ENCODE data around the gene IMP4. TPM values are rescaled to one million over a fixed set of nuclear protein-coding genes. Genes with fewer than 3 reads are reported as not detected.

Gene IMP4
- polyA plus RNA-seq, 3 donors = 57.6 to 81.2 (median 58.5) TPM

- H3K4me2 ChIP-seq (replicated peaks; ENCODE audit: extremely low read depth, low read length, poor library complexity, severe bottlenecking) = no peak overlapping the region
These were observed 28.3 kb upstream of the IMP4 start for GRCh38 chr2:130314377-130314776.

GRCh38 chr2:130316596-130316995, 26.1 kb upstream of the IMP4 start:
- Histone ChIP-seq H3K9ac (ENCODE audit: insufficient read depth, low read length, poor library complexity, severe bottlenecking) (no peak overlapping the region), H3K27me3 (ENCODE audit: control insufficient read depth in 2 of 2, insufficient read depth in 2 of 2, low read length in 2 of 2) (no peaks in the 10 kb centered on the region), H3K36me3 (replicated peaks in 1 of 2; ENCODE audit: control insufficient read depth in 1 of 2, insufficient read depth in 2 of 2, low read length in 2 of 2) (no peaks in the 10 kb centered on the region), H3K4me1 (ENCODE audit: control insufficient read depth in 1 of 2, insufficient read depth in 2 of 2, low read length in 2 of 2) (no peaks in the 10 kb centered on the region), H3K4me3 (replicated peaks in 1 of 3; ENCODE audit: low read depth in 2 of 3, low read length in 3 of 3) (no peak overlapping the region), H3K4me2 (replicated peaks; ENCODE audit: extremely low read depth, low read length, poor library complexity, severe bottlenecking) (no peak overlapping the region), H2AFZ (ENCODE audit: insufficient read depth, low read depth, low read length, poor library complexity, severe bottlenecking) (no peak overlapping the region), H4K20me1 (ENCODE audit: insufficient read depth, low read length) (no peaks in the 10 kb centered on the region), H3K79me2 (ENCODE audit: insufficient read depth, low read length) (no peaks in the 10 kb centered on the region), H3K27ac (ENCODE audit: low read depth in 1 of 2, low read length in 2 of 2) (no peak overlapping the region), H3K9me3 (replicated peaks in 1 of 2; ENCODE audit: control insufficient read depth in 1 of 2, insufficient read depth in 1 of 2, low read length in 2 of 2) (no peaks in the 10 kb centered on the region)
- Mint-ChIP-seq H3K27ac (no peak overlapping the region), H3K9me3 (peaks cover 0 to 2% (median 0%) of the 10 kb centered on the region in 7 donors), H3K4me3 (no peak overlapping the region), H3K27me3 (ENCODE audit: low read depth in 3 of 3) (peaks cover 3 to 9% (median 8%) of the 10 kb centered on the region in 3 donors), H3K4me1 (no peaks in the 10 kb centered on the region), H3K36me3 (no peaks in the 10 kb centered on the region)
- no peak for DNase-seq
- no peak for TF ChIP-seq CTCF (IDR thresholded peaks at IDR 0.05)
- intact Hi-C loops (cut with micrococcal nuclease) = no loop called here
- WGBS (ENCODE audit: insufficient coverage) = no CpG with 5 or more reads among the region's 1 CpG

More at GRCh38 chr2:130314377-130314776, 28.3 kb upstream of the IMP4 start:
- Histone ChIP-seq H4K20me1 (ENCODE audit: insufficient read depth, low read length) (no peaks in the 10 kb centered on the region), H2AFZ (ENCODE audit: insufficient read depth, low read depth, low read length, poor library complexity, severe bottlenecking) (no peak overlapping the region), H3K4me3 (replicated peaks in 1 of 3; ENCODE audit: low read depth in 2 of 3, low read length in 3 of 3) (no peak overlapping the region), H3K4me1 (ENCODE audit: control insufficient read depth in 1 of 2, insufficient read depth in 2 of 2, low read length in 2 of 2) (no peaks in the 10 kb centered on the region), H3K36me3 (replicated peaks in 1 of 2; ENCODE audit: control insufficient read depth in 1 of 2, insufficient read depth in 2 of 2, low read length in 2 of 2) (no peaks in the 10 kb centered on the region), H3K27ac (ENCODE audit: low read depth in 1 of 2, low read length in 2 of 2) (no peak overlapping the region), H3K27me3 (ENCODE audit: control insufficient read depth in 2 of 2, insufficient read depth in 2 of 2, low read length in 2 of 2) (no peaks in the 10 kb centered on the region), H3K9ac (ENCODE audit: insufficient read depth, low read length, poor library complexity, severe bottlenecking) (no peak overlapping the region), H3K9me3 (replicated peaks in 1 of 2; ENCODE audit: control insufficient read depth in 1 of 2, insufficient read depth in 1 of 2, low read length in 2 of 2) (no peaks in the 10 kb centered on the region), H3K79me2 (ENCODE audit: insufficient read depth, low read length) (no peaks in the 10 kb centered on the region)
- Mint-ChIP-seq H3K27ac (no peak overlapping the region), H3K9me3 (peaks cover 0 to 2% (median 0%) of the 10 kb centered on the region in 7 donors), H3K4me1 (no peaks in the 10 kb centered on the region), H3K4me3 (no peak overlapping the region), H3K36me3 (no peaks in the 10 kb centered on the region), H3K27me3 (ENCODE audit: low read depth in 3 of 3) (peaks cover 1 to 8% (median 7%) of the 10 kb centered on the region in 3 donors)
- intact Hi-C loops (cut with micrococcal nuclease) = no loop called here
- no peak for DNase-seq
- 97% methylated on average over 3 of the region's 3 CpGs for WGBS (ENCODE audit: insufficient coverage)
- no peak for TF ChIP-seq CTCF (IDR thresholded peaks at IDR 0.05)

Measured in CD14-positive monocyte (primary cell).